Left lung (tissue), 10 donors: ENCODE measurements around the gene NELFB. TPM values are rescaled to one million over a fixed set of nuclear protein-coding genes. Genes with fewer than 3 reads are reported as not detected.

Experiments
- ATAC-seq: fragments of 200-7000 bp; cut with Tn5 transposase; one replicate; pipeline ENCODE4 v1.9.1; 2020; ENCODE audit warnings: moderate library complexity
- DNase-seq, 4 donors: peaks; one replicate each; pipeline ENCODE4 v3.0.0-alpha.2; 2013 to 2020
- H3K27ac ChIP-seq, 2 donors: fragments of 200-600 bp; sonication (generic) in 1 of 2; one replicate each; pipeline versions ENCODE4 v1.5.0 to v1.8.0; 2020 to 2021
- H3K27me3 ChIP-seq, 2 donors: fragments of 200-600 bp; sonication (generic) in 1 of 2; one replicate each; pipeline versions ENCODE4 v1.5.0 to v1.8.0; 2020 to 2021
- H3K36me3 ChIP-seq, 2 donors: fragments of 200-600 bp; sonication (generic) in 1 of 2; one replicate each; pipeline versions ENCODE4 v1.5.0 to v1.8.0; 2020 to 2021
- H3K4me1 ChIP-seq, 2 donors: fragments of 200-600 bp; one replicate each; pipeline ENCODE4 v1.8.0; 2021
- H3K4me3 ChIP-seq, 2 donors: fragments of 200-600 bp; sonication (generic) in 1 of 2; one replicate each; pipeline versions ENCODE4 v1.5.0 to v1.8.0; 2020 to 2021; ENCODE audit warnings: mild to moderate bottlenecking in 1 of 2
- H3K9me3 ChIP-seq, 2 donors: fragments of 200-600 bp; sonication (generic) in 1 of 2; one replicate each; pipeline versions ENCODE4 v1.5.0 to v1.8.0; 2020 to 2021
- intact Hi-C, 2 donors: fragments of 100-400 bp; cut with DNase I; formaldehyde crosslinking; loops; one replicate each; pipeline versions ENCODE4 v1.11.2 to v1.14.2; 2022
- polyA plus RNA-seq, 6 donors: library from polyadenylated mRNA; unstranded; fragments of 120-200 nt; gene quantifications; one replicate each; pipeline ENCODE4 v1.2.1, GENCODE V29; 2013; ENCODE audit not compliant: insufficient read length in 6 of 6
- total RNA-seq, 2 donors: library from RNA; stranded (reverse); fragmentation: NEBNext Ultra II Directional; extraction: Animal tissue kit (Norgen Biotek cat#: 25700); gene quantifications; one replicate each; pipeline ENCODE4 v1.2.1, GENCODE V29; 2021
- TF ChIP-seq, protein P1 (sequence below), 2 donors: fragments of 200-600 bp; sonication (generic) in 1 of 2; IDR thresholded peaks; one replicate each; pipeline versions ENCODE4 v1.5.0 to v1.8.0; 2021; ENCODE audit warnings: antibody characterized with exemption in 2 of 2
- donor health status: DM: no; HTN: yes; CAD: no.
- donor health status: DM: no; HTN: no; CAD: no.

NELFB gene
- total and polyA plus RNA-seq, 8 donors, result 47.8 to 62.9 (median 55.6) TPM

DNA sequence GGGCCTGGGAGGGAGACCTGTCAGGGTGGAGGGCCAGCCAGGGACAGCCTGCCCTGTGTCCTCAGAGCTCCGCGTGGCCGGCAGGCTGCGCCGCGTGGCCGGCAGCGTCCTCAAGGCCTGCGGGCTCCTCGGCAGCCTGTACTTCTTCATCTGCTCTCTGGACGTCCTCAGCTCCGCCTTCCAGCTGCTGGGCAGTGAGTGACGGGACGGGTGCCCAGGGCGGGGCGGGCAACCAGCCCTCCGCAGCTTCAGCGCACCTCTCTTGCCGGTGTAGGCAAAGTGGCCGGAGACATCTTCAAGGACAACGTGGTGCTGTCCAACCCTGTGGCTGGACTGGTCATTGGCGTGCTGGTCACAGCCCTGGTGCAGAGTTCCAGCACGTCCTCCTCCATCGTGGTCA is 22.6 kb upstream of the NELFB start:
- H3K27me3 ChIP-seq, result peaks cover 0 to 84% of the 10 kb centered on the region in 2 donors
- peaks cover 8 to 21% of the 10 kb centered on the region in 2 donors for H3K4me1 ChIP-seq
- intact Hi-C loops, result no loop called here
- ATAC-seq (no peak), DNase-seq (no peak)
- no peaks in the 10 kb centered on the region for H3K9me3 ChIP-seq
- TF ChIP-seq, protein P1, sequence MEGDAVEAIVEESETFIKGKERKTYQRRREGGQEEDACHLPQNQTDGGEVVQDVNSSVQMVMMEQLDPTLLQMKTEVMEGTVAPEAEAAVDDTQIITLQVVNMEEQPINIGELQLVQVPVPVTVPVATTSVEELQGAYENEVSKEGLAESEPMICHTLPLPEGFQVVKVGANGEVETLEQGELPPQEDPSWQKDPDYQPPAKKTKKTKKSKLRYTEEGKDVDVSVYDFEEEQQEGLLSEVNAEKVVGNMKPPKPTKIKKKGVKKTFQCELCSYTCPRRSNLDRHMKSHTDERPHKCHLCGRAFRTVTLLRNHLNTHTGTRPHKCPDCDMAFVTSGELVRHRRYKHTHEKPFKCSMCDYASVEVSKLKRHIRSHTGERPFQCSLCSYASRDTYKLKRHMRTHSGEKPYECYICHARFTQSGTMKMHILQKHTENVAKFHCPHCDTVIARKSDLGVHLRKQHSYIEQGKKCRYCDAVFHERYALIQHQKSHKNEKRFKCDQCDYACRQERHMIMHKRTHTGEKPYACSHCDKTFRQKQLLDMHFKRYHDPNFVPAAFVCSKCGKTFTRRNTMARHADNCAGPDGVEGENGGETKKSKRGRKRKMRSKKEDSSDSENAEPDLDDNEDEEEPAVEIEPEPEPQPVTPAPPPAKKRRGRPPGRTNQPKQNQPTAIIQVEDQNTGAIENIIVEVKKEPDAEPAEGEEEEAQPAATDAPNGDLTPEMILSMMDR (IDR thresholded peaks at IDR 0.05), result no peak
- H3K27ac ChIP-seq, result no peak overlapping the region
- no peak overlapping the region for H3K4me3 ChIP-seq
- no peaks in the 10 kb centered on the region for H3K36me3 ChIP-seq

DNA sequence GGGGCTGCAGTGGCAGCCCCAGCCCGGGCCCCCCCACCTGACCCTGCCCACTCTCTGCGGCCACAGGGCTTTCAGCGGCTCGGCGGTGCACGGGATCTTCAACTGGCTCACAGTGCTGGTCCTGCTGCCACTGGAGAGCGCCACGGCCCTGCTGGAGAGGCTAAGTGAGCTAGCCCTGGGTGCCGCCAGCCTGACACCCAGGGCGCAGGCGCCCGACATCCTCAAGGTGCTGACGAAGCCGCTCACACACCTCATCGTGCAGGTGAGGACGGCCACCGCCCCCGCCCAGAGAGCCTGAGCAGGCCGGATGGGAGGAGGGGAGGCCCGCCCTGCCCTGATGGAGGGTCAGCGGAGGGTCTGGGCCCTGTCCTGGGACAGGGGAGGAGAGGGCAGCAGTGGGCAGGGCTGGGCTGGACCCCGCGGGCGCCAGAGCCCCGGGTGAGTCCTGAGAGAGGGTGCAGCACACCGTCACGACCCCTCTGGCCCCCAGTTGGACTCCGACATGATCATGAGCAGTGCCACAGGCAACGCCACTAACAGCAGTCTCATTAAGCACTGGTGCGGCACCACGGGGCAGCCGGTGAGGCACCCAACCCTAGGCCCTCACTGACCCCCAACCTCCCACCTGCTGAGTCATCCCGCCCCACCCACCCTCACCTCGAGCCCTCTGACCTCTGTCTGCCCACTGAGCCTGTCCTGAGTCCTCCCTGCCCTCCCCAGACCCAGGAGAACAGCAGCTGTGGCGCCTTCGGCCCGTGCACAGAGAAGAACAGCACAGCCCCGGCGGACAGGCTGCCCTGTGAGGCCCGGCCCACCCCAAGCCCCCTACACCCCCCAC is 21.8 kb upstream of the NELFB start:
- TF ChIP-seq, protein P1 (IDR thresholded peaks at IDR 0.05), result no peak
- Histone ChIP-seq H3K4me3 (no peak overlapping the region), H3K27ac (no peak overlapping the region), H3K4me1 (peaks cover 7 to 27% of the 10 kb centered on the region in 2 donors), H3K9me3 (no peaks in the 10 kb centered on the region), H3K36me3 (no peaks in the 10 kb centered on the region), H3K27me3 (peaks cover 0 to 78% of the 10 kb centered on the region in 2 donors)
- ATAC-seq, result no peak
- intact Hi-C loops, result no loop called here
- DNase-seq, result no peak

DNA sequence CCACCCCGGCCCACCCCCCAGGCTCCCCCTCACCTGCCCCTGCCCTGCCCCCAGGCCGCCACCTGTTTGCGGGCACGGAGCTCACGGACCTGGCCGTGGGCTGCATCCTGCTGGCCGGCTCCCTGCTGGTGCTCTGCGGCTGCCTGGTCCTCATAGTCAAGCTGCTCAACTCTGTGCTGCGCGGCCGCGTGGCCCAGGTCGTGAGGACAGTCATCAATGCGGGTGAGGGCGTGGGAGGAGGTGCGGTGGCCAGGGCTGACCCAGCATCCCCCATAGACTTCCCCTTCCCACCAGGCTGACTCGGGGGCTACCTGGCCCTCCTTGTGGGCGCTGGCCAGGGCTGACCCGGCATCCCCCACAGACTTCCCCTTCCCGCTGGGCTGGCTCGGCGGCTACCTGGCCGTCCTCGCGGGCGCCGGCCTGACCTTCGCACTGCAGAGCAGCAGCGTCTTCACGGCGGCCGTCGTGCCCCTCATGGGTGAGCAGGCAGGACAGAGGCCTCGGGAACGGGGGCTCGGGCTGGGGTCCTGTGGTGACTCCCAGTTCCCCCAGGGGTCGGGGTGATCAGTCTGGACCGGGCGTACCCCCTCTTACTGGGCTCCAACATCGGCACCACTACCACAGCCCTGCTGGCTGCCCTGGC is 21.0 kb upstream of the NELFB start:
- intact Hi-C loops, result no loop called here
- TF ChIP-seq, protein P1 (IDR thresholded peaks at IDR 0.05), result no peak
- peaks cover 0 to 70% of the 10 kb centered on the region in 2 donors for H3K27me3 ChIP-seq
- DNase-seq (no peak), ATAC-seq (no peak)
- no peak overlapping the region for H3K27ac ChIP-seq
- no peaks in the 10 kb centered on the region for H3K36me3 ChIP-seq
- H3K9me3 ChIP-seq, result no peaks in the 10 kb centered on the region
- H3K4me3 ChIP-seq, result no peak overlapping the region
- H3K4me1 ChIP-seq, result peaks cover 7 to 36% of the 10 kb centered on the region in 2 donors

DNA sequence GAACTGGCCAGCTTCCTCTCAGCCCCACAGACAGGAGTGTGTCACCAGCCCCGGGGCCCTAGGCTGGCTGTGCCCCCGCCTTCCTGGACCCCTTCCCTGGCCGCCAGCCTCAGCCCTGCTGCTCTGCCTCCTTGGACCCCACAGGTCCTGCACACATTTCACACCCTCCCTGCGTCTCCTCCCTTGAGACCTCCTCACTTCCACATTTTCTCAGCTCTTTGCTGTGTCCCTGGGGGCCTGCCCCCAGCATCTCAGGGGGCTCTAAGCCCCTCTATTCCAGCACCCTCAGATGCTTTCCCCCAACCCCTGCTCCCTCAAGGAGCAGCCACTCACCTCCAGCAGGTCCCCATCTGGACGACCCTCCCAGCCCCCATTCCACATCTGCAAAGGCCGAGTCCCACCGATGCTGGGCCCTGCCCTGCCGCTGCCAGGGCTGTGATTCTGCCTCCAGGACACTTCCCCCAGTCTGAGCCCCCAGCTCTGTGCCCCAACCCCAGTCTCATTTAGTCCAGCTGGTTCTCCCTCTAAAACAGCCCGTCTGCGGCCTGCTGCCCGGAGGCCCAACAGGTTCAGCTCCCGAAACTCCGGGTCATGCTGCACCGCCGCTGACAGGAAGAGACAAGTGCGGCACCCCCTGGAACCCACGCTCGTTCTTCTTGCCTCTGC is 20.2 kb upstream of the NELFB start:
- H3K4me1 ChIP-seq, result peaks cover 7 to 43% of the 10 kb centered on the region in 2 donors
- peaks cover 0 to 63% of the 10 kb centered on the region in 2 donors for H3K27me3 ChIP-seq
- no peaks in the 10 kb centered on the region for H3K36me3 ChIP-seq
- no peak for ATAC-seq
- no peak overlapping the region for H3K27ac ChIP-seq
- intact Hi-C loops, result no loop called here
- DNase-seq, result no peak
- no peaks in the 10 kb centered on the region for H3K9me3 ChIP-seq
- TF ChIP-seq, protein P1 (IDR thresholded peaks at IDR 0.05), result no peak
- no peak overlapping the region for H3K4me3 ChIP-seq
